Fibroblast of pulmonary artery (primary cell): Measurements from ENCODE around the gene P3H3.

Experiments used
- DNase-seq: peaks from one replicate; pipeline ENCODE4 v3.0.0-alpha.2; 2010; ENCODE audit warnings: low read depth
- H3K4me3 ChIP-seq: replicated peaks from 2 replicates; pipeline ENCODE4 v1.5.1; 2011; ENCODE audit warnings: low read depth, mild to moderate bottlenecking, control low read depth, low read length, moderate library complexity
- TF ChIP-seq, protein P1 (sequence below): IDR thresholded peaks from 2 replicates; pipeline ENCODE4 v1.5.1; 2011; ENCODE audit warnings: mild to moderate bottlenecking, control low read depth, low read length, inconsistent platforms; ENCODE audit errors: missing control alignments

P3H3 gene

DNA sequence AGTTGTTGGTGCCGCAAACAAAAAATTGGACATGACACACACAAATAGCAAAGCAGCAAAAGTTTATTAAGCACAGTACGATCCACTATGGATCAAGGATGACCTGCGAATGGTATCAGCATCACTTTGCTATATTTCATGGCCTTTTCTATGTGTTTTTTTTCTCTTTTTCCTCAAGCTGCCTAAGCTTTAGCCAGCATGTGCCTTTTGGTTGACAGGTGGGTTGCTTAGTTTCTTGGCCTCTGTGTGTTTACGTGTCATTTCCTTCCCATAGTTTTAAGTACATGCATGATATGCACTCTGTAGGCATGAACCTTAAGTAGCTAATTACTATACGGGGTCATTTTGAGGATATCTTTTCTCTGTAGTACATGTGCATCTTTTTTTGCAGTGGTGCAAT is 29.1 kb upstream of the P3H3 start:
- no peak overlapping the region for H3K4me3 ChIP-seq
- TF ChIP-seq, protein P1, sequence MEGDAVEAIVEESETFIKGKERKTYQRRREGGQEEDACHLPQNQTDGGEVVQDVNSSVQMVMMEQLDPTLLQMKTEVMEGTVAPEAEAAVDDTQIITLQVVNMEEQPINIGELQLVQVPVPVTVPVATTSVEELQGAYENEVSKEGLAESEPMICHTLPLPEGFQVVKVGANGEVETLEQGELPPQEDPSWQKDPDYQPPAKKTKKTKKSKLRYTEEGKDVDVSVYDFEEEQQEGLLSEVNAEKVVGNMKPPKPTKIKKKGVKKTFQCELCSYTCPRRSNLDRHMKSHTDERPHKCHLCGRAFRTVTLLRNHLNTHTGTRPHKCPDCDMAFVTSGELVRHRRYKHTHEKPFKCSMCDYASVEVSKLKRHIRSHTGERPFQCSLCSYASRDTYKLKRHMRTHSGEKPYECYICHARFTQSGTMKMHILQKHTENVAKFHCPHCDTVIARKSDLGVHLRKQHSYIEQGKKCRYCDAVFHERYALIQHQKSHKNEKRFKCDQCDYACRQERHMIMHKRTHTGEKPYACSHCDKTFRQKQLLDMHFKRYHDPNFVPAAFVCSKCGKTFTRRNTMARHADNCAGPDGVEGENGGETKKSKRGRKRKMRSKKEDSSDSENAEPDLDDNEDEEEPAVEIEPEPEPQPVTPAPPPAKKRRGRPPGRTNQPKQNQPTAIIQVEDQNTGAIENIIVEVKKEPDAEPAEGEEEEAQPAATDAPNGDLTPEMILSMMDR = no peak
- DNase-seq = no peak

DNA sequence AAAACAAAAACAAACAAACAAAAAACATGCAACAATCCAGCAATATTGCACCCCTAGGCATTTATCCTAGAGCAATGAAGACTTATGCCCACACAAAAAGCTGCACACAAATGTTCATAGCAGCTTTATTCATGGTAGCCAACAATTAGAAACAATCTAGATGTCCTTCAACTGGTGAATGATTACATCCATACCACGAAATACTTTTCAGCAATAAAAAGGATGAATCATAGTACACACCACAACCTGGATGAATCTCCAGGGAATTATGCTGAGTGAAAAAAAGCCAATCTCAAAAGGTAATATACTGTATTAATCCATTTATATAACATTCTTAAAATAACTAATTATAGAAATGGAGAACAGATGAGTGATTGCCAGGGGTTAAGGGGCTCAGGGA is 21.0 kb upstream of the P3H3 start:
- TF ChIP-seq, protein P1 = no peak

DNA sequence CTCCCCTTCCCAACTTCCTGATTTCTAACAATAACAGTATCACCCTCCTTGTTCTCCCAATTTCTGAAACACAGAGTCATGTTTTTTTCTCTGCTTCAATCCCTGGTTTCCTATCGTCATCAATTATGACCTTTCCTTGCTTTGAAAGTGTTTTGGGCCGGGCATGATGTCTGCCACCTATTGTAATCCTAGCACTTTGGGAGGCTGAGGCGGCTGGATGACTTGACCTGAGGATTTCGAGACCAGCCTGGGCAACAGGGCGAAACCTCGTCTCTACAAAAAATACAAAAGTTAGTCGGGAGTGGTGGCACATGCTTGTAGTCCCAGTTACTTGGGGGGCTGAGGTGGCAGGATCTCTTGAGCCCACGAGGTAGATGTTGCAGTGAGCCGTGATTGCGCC is 19.2 kb upstream of the P3H3 start:
- H3K4me3 ChIP-seq = no peak overlapping the region
- no peak for DNase-seq
- TF ChIP-seq, protein P1 = no peak

More for the DNA sequence above, 21.0 kb upstream of the P3H3 start:
- DNase-seq = no peak
- no peak overlapping the region for H3K4me3 ChIP-seq

DNA sequence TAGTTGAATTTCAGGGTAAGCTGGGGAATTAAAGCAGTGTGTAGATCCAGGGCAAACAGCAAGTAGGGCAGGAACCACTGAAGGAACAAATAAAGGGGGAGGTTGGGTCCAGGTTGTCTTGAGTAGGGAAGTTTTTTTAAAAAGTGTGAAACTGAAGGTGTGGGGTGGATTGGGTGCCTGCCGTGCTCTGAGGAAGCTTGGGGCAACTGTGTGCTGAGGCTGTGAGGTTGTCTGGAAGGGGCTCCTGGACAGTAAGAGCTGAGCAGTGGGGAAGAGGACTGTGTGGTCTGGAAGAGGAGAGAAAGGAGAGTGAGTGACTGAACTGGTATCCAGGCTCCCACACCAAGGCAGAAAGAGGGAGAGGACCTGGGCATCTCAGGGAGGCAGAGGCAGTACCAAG is 17.4 kb upstream of the P3H3 start:
- TF ChIP-seq, protein P1 = no peak
- DNase-seq = no peak

DNA sequence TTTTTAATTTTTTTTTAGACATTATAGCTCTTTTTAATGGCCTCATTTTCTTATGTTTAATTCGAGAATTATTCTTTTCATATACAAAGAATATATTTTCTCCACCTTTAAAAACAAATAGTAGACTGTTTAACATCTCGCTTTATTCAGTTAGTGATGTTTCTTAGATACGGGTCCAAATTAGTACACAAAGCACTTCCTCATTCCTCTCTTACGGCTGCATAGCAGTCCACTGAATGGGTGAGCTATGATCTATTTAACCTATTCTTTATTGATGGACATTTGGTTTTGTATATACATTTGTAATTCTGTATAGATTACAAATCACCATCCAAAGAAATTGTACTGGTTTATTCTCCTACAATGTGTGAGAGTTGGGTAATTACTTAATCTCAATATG is 14.8 kb upstream of the P3H3 start:
- H3K4me3 ChIP-seq = no peak overlapping the region
- TF ChIP-seq, protein P1 = no peak
- no peak for DNase-seq

More for the DNA sequence above, 17.4 kb upstream of the P3H3 start:
- no peak overlapping the region for H3K4me3 ChIP-seq

DNA sequence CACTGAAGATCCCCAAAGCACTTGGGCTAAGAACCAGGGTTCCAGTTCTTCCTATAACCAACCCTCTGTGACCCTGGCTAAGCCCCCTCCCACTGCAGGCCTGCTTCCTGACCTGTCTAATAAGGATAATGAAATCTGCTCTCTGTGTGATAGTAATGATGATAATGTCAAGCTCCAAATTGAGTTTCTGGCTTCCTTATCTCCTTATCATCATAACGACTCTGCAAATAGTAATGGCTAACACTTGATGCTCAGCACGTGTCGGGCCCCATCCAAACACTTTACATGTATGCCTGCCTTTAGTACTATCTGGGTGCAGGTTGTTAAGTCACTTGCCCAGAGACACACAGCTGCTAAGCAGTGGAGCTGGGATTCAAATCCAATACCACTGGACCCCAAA is 11.6 kb upstream of the P3H3 start:
- H3K4me3 ChIP-seq = no peak overlapping the region
- TF ChIP-seq, protein P1 = no peak
- DNase-seq = no peak

DNA sequence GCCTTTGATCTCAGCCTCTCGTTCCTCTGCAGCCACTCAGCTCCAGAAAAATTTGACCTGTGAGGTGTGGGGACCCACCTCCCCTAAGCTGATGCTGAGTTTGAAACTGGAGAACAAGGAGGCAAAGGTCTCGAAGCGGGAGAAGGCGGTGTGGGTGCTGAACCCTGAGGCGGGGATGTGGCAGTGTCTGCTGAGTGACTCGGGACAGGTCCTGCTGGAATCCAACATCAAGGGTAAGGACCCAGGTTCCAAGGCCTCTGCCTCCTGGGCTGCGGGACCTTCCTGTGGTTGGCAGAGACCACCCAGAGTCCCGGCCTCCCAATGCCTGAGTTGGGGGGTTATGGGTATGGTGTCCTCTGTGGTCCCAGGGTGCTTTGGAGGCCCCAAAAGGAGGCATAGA is 11.1 kb upstream of the P3H3 start:
- DNase-seq = no peak
- H3K4me3 ChIP-seq = no peak overlapping the region
- TF ChIP-seq, protein P1 = no peak
